Stimulated activated CD8-positive, alpha-beta memory T cell treated with anti-CD3 and anti-CD28 coated beads, Interleukin-4, amount 100 ng/mL, for 24 hours (primary cell): ENCODE measurements around the gene PPP3R2.
"Not testable (repeated sequence)": the region's sequence is repeated elsewhere in the genome, so short reads cannot be mapped to it uniquely, and the experiment has no call there.

Experiments used
- DNase-seq: peaks from one replicate; pipeline ENCODE4 v3.0.0-alpha.2; 2020; ENCODE audit warnings: low read depth

The PPP3R2 gene

GRCh38 chr9:101594796-101595195 is at the start of gene PPP3R2:
PPP3R2 (minus strand) TSS chr9:101594969; CDS start chr9:101594921, 48 bp downstream.
- no peak for DNase-seq

GRCh38 chr9:101639785-101640665 is 45.3 kb upstream of the PPP3R2 start:
- DNase-seq: no peak

- no peak for DNase-seq
Measured at GRCh38 chr9:101639311-101639710, 44.5 kb upstream of the PPP3R2 start.

GRCh38 chr9:101636247-101636646 is 41.5 kb upstream of the PPP3R2 start:
- no peak for DNase-seq

GRCh38 chr9:101635473-101635872 is 40.7 kb upstream of the PPP3R2 start:
- no peak for DNase-seq

- no peak for DNase-seq
Measured at GRCh38 chr9:101634741-101635409, 40.1 kb upstream of the PPP3R2 start.

GRCh38 chr9:101632611-101633010 is 37.8 kb upstream of the PPP3R2 start:
- DNase-seq: no peak

- no peak for DNase-seq
Measured at GRCh38 chr9:101631892-101632291, 37.1 kb upstream of the PPP3R2 start.

- no peak for DNase-seq
Measured at GRCh38 chr9:101629636-101630035, 34.9 kb upstream of the PPP3R2 start.

- no peak for DNase-seq
Measured at GRCh38 chr9:101628173-101628572, 33.4 kb upstream of the PPP3R2 start.

GRCh38 chr9:101626295-101626694 is 31.5 kb upstream of the PPP3R2 start:
- DNase-seq: no peak

- DNase-seq: no peak
Measured at GRCh38 chr9:101625876-101626275, 31.1 kb upstream of the PPP3R2 start.

GRCh38 chr9:101620452-101620851 is 25.7 kb upstream of the PPP3R2 start:
- DNase-seq: no peak

- no peak for DNase-seq
Measured at GRCh38 chr9:101618698-101619097, 23.9 kb upstream of the PPP3R2 start.

GRCh38 chr9:101605547-101605946 is 10.8 kb upstream of the PPP3R2 start:
- no peak for DNase-seq

GRCh38 chr9:101604296-101604695 is 9.5 kb upstream of the PPP3R2 start:
- no peak for DNase-seq

GRCh38 chr9:101601904-101602765 is 7.4 kb upstream of the PPP3R2 start:
- DNase-seq: no peak

GRCh38 chr9:101593345-101593744 is 1.4 kb downstream of the PPP3R2 start:
- DNase-seq: no peak

GRCh38 chr9:101592788-101593187 is 2.0 kb downstream of the PPP3R2 start:
- DNase-seq: no peak

- DNase-seq: no peak
Measured at GRCh38 chr9:101591787-101592446, 2.9 kb downstream of the PPP3R2 start.

GRCh38 chr9:101590901-101591300 is 3.9 kb downstream of the PPP3R2 start:
- no peak for DNase-seq

- DNase-seq: not testable (repeated sequence)
Measured at GRCh38 chr9:101590074-101590473, 4.7 kb downstream of the PPP3R2 start.
